Measurements from ENCODE around the gene ABCG8.
"Not testable (repeated sequence)": the region's sequence is repeated elsewhere in the genome, so short reads cannot be mapped to it uniquely, and the experiment has no call there.

Gene ABCG8

GRCh38 chr2:43905871-43906270 lies 67.1 kb downstream of the ABCG8 start:
- Mint-ChIP-seq H3K27ac (peak overlapping the region; percentile 22), H3K4me1 (peaks cover 5% of the 10 kb centered on the region), H3K4me3 (no peak overlapping the region), H3K36me3 (peaks cover 51% of the 10 kb centered on the region), H3K27me3 (no peaks in the 10 kb centered on the region), H3K9me3 (no peaks in the 10 kb centered on the region)
- ATAC-seq: no peak

- H3K36me3 Mint-ChIP-seq: peaks cover 49% of the 10 kb centered on the region
- no peak for ATAC-seq
- H3K4me3 Mint-ChIP-seq: no peak overlapping the region
- H3K9me3 Mint-ChIP-seq: no peaks in the 10 kb centered on the region
- H3K4me1 Mint-ChIP-seq: peaks cover 5% of the 10 kb centered on the region
- no peaks in the 10 kb centered on the region for H3K27me3 Mint-ChIP-seq
- peak overlapping the region; percentile 20 for H3K27ac Mint-ChIP-seq
Measured at GRCh38 chr2:43906448-43907109, 67.8 kb downstream of the ABCG8 start.

- peaks cover 48% of the 10 kb centered on the region for H3K36me3 Mint-ChIP-seq
- not testable (repeated sequence) for ATAC-seq, H3K9me3 Mint-ChIP-seq, H3K4me3 Mint-ChIP-seq, H3K27ac Mint-ChIP-seq, H3K27me3 Mint-ChIP-seq, H3K4me1 Mint-ChIP-seq
Measured at GRCh38 chr2:43911136-43911790, 72.5 kb downstream of the ABCG8 start.

- ATAC-seq: no peak
- Mint-ChIP-seq H3K9me3 (no peaks in the 10 kb centered on the region), H3K27me3 (no peaks in the 10 kb centered on the region), H3K4me3 (no peak overlapping the region), H3K27ac (no peak overlapping the region), H3K4me1 (no peaks in the 10 kb centered on the region), H3K36me3 (peaks cover 39% of the 10 kb centered on the region)
Measured at GRCh38 chr2:43924463-43924862, 85.7 kb downstream of the ABCG8 start.

- peaks cover 47% of the 10 kb centered on the region for H3K36me3 Mint-ChIP-seq
- no peak overlapping the region for H3K27ac Mint-ChIP-seq
- no peaks in the 10 kb centered on the region for H3K4me1 Mint-ChIP-seq
- H3K9me3 Mint-ChIP-seq: no peaks in the 10 kb centered on the region
- no peak overlapping the region for H3K4me3 Mint-ChIP-seq
- no peaks in the 10 kb centered on the region for H3K27me3 Mint-ChIP-seq
- ATAC-seq: no peak
Measured at GRCh38 chr2:43925431-43925830, 86.7 kb downstream of the ABCG8 start.

GRCh38 chr2:43927442-43927841 lies 88.7 kb downstream of the ABCG8 start:
- Mint-ChIP-seq H3K27me3 (no peaks in the 10 kb centered on the region), H3K27ac (peak overlapping the region; percentile 42), H3K9me3 (no peaks in the 10 kb centered on the region), H3K4me3 (no peak overlapping the region), H3K36me3 (peaks cover 43% of the 10 kb centered on the region), H3K4me1 (no peaks in the 10 kb centered on the region)
- ATAC-seq: no peak

- H3K4me3 Mint-ChIP-seq: no peak overlapping the region
- ATAC-seq: no peak
- H3K4me1 Mint-ChIP-seq: no peaks in the 10 kb centered on the region
- H3K36me3 Mint-ChIP-seq: peaks cover 43% of the 10 kb centered on the region
- H3K27ac Mint-ChIP-seq: no peak overlapping the region
- H3K9me3 Mint-ChIP-seq: no peaks in the 10 kb centered on the region
- no peaks in the 10 kb centered on the region for H3K27me3 Mint-ChIP-seq
Measured at GRCh38 chr2:43931293-43931692, 92.5 kb downstream of the ABCG8 start.

All from stimulated activated memory B cell treated with anti-CD40 and anti-IgM and Interleukin-4, amounts not matched to agents 10 μg/mL and 1 μg/mL and 100 μg/mL, for 72 hours (primary cell).